GM21529 (cell line): ENCODE data around the gene SPTBN5.

Experiments
- ATAC-seq: cut with Tn5 transposase; IDR thresholded peaks from one replicate; pipeline ENCODE4 v1.9.1; 2021; ENCODE audit not compliant: unreplicated experiment

The SPTBN5 gene

DNA sequence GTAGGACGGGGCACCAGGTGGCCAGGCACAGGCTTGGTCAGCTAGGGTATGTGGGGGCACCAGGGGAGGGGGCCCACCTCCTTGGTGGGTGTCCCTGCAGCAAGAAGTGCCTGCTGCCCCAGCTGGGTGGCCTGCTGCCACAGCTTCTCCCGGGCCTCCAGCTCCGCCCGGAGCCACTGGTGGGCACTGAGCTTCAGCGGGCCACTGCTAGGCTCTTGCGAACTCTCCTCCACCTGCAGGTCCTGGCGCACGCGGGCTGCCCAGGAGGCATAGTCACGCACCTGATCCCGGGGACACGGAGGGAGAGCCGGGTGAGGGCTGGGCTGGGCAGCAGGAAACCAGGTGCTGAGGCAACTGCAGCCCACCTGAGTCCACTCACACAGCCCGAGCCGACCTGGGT is 25.5 kb downstream of the SPTBN5 start:
- no peak for ATAC-seq

DNA sequence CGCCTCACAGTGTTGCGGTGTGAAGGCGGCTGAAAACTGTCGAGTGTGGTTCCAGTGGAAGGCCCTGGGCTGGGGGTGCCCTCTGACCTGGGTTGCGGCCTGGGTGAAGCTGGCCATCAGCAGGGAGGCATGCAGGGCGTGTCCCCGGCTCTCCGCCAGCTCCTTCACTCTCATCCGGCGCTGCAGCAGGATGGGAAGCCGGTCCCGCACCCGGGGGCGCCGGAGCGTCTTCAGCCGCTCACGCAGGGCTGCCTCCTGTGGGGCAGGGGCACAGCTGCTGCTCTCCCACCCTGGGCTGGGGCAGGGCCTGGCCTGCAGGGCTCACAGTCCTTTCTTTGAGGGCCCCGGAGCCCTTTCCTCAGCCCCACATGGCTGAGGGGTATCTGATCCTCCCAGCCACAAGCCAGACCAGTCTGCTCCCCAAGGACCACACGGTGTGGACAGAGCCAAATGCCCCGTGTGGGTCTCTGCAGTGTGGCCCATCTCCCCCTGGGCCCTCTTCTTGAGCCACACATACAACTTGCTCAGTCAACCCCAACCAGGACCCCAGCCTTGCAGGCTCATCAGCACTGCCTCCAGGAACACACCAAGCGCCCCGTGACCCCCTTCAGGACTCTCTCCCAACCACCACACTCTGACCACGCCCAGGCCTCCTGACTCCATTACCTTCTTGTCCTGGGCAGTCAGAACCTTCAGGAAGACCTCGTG is 26.8 kb downstream of the SPTBN5 start:
- ATAC-seq, result no peak

DNA sequence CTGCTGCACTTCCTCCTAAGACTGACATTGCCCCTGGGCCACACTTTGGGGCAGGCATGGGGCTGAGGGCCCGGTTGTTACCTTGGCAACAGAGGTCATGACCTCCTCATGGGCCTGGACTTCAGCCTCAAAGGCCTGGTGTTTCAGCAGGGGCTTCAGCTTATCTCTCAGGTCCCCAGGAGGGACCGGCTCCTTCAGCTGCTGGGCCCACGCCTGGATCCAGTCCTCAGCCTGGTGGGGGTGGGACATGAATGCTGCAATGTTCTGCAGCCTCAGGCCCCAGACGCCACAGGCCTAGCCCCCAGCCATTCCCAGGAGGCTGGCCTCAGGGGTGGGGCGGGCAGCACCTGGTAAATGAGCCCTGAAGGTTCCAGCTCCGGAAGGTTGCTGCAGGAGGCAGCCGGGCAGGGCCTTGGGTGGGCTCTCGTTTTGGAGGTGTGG is 27.6 kb downstream of the SPTBN5 start:
- no peak for ATAC-seq

DNA sequence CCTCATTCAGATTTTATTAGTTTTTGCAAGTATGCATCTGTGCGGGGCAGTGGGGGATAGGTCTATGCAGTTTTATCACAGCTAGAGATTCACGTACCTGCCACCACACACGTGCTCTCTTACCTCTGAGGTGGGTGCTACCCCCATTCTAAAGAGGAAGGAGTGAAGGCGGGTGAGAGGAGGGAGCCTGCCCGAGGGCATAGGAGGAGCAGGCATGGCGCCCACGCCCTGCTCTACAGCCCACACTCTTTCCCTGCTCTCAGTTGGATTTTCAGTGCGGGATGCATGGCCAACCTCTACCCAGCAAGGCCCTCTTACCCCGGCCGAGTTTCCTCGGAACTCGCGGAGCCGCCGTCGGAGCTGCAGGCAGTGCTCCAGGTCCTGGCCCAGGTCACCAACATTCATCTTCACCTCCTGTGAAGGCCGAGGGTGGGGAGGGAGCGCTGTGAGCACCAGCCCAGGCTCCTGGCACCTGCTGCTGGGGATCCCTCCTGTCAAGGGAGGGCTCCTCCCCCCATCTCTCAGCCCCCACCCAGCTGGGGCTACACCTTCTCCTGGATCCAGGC is 28.3 kb downstream of the SPTBN5 start:
- no peak for ATAC-seq

DNA sequence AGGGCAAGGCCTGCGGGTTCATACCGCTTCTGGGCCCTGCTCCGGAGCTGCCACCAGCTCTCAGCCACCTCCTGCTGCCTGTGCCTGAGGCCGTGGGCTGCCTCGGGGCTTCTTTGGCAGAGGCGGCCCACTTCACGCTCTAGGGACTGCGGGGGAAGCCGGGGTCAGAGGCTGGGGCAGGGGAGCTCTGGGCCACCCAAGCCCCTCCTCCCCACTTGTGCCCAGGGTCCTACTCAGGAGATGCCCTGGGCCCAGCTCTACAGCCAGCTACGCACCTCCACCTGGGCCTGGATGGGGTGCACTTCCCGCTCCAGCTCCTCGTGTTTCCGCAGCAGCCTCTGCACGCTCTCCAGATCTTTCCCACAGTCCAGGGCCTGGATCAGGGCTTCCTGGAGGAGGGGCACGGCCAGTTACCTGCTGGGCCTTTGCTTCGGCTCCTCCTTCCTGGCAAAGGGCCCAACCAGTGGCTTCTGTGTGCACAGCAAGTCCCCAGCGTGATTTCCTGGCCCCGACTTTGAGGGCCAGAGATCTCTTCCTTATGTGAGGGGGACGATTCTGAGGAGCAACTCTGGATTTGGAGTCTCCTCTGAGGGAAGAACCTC is 31.2 kb downstream of the SPTBN5 start:
- ATAC-seq, result no peak

DNA sequence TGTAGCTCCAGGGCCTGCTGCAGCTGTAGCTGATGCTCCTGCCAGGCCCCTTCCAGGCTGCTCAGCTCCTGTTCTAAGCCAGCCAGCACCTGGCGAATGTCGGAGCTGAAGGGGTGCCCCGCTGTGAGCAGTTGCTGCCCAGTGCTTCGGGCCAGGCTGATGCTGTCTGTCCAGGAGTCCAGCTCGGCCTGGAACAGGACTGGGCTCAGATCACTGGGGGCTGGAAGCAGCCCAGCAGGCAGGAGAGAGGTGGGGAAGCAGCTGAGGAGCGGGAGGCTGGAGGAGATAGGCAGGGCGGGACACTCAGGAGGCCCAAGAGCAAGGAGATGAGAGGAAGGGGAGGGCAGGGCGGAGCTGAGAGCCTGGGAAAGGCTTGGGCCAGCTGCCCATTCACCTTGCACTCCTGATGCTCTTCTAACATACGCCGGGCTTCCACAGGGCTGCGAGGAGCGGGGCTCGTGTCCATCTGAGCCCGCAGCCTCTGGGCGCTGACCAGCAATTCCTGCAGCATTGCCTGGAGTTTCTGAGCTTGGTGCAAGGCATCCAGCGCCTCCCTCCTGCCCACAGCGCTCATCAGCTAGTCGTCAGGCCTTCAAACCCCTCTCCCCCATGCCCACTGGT is 32.0 kb downstream of the SPTBN5 start:
- ATAC-seq, result no peak

DNA sequence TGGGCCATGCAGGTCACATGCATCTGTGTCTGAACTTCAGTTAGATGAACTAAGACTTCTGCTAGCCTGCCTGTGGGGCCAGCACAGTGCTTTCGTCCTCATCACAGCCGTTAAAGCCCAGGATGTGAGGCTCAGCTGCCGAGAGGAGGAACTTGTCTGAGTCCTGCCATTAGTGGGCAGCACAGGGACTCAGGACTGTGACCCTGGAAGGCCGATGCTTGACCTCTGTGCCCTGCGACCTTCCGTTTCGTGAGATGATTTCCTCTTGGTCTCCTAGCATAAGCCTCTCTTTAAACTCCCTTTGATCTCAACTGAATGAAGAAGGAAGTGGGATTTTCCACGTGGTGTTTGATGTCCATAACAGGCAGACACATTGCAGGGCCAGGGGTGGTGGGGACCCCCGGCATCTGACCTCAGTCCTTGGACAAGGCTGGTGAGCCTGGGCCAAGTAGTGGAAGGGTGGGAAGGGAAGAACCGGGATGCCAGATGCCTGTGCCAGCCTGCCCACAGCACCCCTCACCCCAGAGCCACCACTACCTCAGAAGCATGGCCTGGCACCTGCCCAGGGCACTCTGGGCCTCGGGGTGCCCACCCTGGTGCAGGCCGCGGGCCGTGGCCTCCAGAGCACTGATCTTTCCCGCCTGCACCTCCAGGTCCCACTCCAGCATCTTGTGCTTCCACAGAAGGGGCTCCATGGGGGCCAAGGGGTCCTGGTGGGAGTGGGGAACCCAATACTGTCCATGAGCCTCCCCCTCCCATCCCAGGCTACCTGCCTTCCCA is 33.6 kb downstream of the SPTBN5 start:
- no peak for ATAC-seq

DNA sequence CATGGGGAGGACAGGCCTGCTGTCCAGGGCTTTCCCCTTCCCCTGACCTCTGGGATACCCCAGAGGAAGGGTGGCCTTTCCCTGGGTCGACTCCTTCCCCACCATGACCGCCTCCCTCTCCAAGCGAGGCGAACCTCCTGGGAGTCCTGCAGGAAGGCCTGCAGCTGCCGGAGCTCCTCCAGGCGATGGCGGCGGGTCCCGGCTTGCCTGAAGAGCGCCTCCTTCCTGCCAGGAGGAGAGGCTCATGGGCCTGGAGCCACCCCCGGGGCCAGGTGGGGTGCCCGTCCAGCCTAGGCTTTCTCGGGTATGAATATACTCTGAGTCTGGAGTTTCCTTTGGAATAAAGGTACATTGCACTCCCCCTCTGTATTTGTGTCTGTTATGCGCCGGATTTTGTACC is 35.1 kb downstream of the SPTBN5 start:
- ATAC-seq, result no peak

DNA sequence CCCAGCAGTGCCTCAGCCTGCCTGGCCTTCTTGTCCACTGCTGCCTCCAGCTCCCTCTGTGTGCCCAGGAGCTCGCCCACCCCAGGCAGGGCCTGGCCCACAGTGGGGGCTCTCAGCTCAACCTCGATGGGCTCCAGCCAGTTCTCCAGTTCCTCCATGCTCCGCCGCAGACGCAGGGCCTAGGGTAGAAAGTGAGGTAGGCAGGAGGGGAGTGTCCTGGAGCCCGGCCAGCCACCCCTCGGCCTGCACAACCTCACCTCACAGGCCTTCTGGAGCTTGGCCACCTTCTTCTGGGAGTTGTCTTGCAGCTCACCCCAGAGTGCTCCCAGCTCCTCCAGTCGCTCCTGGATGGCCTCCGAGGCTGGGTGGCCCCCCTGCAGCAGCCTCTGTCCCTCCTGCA is 36.5 kb downstream of the SPTBN5 start:
- ATAC-seq, result no peak

DNA sequence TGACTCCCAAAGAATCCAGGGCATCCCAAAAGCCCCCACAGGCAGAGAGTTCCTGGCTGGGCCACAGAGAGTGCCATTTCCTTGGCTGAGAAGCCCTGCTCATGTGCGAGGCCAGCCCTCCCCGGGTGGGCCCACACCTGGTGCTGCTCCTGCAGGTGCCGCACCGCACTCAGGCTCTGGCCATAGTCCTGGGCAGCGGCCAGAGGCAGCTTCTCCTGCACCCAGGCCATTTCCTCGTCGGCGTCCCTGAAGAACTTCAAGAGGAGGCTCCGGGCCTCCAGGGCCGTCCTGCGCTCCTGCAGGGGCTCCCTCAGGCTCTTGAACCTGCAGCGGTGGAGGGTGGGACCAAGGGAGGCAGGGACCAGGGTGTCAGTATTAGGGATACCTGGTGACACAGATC is 37.1 kb downstream of the SPTBN5 start:
- ATAC-seq, result no peak

DNA sequence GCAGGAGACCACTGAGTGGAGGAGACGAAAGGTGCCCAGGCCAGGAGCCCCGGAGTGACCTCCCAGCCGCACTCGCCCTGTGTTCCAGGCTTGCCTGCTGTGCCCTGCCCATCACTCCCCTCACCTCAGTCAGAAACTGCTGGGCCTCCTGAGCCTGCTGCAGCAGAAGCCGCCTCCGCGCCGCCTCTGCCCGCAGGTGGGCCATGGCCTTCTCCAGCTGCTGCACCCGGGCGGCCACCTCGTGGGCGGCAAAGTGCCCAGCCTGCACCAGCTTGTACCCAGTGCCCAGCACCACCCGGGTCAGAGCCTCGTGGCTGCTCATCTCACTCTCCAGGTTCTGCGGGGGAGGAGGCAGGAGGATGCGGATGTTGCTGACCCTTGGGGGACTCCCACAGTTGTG is 37.6 kb downstream of the SPTBN5 start:
- ATAC-seq, result no peak

DNA sequence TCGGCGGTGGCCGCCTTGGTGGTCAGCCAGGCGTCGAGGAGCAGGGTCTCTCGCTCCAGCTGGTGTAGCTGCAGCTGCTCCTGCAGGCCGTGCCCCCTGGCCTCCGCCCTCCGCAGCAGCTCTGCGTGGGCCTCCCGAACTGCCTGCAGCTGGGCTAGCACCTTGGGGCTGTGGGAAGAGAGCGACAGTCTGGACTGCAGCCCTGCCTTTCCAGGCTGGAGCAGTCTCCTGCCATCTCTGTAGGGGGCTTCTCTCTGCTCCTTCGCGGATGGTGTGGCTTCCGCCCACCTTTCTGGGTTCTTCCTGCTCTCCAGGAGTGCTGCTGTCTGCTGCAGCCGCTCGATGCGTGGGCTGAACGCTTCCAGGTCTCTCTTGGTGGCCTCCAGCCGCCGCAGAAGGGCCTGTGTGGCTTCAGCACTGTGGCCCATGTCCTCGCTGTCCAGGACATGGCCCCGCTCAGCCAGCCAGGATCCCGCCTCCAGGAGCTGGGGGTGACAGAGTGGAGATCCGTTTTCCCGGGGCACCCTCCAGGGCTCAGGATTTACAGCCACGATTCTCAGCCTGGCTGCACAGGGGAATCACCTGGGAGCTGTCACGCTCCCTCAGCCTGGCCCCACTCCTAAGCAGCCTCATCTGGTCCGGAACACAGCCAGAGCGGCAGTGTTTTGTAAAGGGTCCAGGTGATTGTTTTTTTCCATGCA is 38.4 kb downstream of the SPTBN5 start:
- no peak for ATAC-seq

DNA sequence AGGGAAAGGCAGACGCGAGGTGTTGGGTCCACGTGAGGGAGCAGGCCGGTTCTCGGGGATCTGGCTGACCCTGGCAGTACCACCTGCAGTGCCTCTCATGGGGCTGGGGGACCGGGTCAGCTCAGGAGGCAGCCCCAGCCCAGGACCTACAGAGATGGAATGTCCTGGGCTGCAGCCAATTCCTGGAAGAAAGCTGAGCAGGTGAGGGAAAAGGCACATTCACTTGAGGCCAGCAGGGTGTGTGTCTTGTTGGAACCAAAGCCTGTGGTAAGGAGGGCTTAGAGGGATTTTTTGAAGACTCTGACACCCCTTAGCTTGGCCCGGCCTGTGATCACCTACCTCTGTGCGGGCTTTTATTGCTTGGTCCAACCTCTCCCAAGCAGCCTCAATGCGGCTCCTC is 39.4 kb downstream of the SPTBN5 start:
- ATAC-seq, result no peak

DNA sequence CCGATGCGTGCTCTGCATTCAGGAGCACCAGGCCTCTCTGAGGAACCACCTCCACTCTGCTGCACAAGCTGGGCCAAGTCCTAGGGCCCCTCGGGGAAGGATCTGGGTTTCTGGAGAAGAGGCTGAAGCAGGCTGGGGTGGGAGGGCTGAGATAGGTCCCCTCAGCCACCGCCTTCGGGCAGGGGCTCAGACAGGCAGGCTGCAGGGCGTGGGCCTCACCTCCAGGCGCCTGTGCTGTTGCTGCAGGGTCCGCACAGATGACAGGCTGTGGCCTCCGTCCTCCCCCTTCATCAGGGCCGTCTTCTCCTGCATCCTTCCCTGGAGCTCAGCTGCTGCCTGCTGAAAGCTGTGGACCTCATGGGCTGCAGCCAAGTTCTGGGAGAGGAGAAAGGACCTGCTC is 40.0 kb downstream of the SPTBN5 start:
- ATAC-seq, result no peak

DNA sequence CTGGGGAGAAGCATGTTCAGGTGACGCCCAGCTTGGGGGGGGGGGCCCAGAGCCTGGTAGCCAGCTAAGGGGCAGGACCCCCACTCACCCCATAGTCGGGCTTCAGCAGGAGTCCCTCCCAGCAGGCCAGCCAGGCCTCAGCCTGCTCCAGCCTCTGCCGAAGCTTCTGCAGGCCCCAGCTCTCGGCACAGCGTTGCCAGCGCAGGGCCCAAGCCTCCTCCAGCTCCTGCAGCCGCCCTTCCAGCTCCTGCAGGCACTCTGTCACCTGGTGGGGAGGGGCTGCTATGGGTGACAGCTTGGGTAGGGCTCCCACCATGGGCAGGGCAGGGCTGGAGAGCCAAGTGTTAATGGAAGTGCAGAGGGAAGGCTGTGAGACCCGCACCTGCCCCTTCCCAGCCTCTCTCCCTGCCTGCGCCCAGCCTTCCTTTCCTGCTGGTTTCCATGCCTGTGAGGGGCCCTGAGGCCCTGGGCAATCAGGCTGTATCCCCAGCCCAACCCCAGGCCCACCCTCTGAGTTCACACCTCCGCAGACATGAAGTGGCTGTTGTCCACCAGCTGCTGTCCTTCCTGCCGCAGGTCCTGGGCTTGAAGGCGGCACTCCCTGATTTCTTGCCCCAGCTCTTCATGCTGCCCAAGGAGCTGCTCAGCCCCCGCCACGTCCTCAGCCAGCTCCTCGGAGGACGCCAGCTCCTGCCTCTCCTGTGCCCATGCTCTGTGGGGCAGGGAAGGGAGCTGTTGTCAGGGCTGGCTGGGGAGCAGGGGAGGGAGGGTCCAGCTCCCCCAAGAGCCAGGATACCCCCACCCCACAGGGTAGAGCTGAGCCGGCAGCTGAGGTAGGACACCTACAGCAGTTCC is 40.9 kb downstream of the SPTBN5 start:
- no peak for ATAC-seq

DNA sequence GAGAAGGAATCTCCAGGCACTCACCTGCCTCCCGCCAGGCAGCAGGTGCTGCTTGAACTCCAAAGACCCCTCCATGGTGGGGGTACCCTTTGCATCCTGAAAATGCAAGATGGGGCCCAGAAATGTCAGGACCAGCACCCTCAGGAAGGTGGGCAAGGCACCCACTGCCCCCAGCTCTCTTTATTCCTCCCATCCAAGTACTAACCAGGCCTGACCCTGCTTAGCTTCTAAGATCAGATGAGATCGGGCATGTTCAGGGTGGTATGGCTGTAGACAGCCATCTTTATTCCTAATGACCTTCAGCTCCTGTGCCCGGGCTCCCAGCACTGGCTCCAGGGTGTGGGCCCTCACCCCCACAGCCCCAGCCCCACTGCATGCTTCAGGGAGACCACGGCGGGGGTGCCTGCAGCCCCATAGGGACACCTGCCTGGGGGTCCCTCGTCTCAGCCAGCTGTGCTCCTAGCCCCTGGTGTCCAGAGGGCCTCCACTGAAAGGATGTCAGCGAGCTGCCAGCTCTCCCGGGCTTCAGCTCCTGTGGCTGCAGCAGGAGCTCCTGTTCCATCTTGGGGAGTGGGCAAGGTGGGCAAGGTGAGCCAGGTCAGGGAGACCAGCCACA is 42.0 kb downstream of the SPTBN5 start:
- no peak for ATAC-seq

DNA sequence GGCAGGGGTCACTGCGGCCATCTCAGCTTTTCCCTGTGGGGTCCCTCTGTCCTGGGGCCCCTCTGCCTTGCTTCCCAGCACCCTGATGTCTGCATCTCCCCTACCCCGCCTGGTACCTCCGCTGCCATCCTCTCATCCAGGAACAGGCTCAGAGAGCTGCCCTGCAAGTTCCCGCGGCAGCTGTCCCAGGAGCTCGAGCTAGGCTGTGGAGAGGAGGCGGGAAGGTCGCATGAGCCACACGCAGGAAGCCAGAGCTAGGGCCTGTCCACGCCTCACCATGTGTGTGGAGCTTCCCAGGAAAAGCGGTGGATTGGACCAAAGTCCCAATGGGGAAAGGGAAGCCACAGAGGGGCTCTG is 42.7 kb downstream of the SPTBN5 start:
- no peak for ATAC-seq

DNA sequence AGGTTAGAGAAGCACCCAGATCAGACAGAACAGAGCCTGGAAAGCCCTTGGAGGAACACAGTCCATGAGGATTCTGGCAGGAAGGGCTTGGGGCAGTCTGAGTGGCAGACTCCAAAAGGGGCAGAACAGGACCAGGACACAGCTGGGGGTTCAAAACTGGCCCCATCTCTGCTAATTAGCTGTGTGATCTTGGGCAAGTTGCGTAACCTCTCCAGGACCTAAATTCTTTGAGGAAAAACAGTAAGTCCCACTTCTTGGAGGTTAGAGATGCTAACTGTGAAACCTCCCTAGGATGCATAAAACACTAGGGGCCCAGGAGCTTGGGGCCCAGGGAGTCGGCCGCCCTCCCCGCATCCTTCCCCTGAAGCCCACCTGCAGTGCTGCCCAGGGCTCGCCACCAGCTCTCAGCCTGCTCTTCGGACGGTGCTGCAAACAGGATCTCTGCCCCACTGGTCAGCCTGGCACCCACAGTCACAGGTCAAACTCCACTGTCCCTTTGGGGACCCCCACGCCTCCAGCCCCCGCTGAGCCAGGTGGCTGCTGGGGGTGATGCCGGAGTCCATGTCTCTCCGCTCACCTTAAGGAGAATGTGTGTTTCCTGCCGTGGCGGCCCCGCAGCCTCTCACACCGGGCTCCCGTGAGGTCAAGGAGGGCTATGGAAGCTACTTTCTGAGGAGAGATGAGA is 43.2 kb downstream of the SPTBN5 start:
- no peak for ATAC-seq

DNA sequence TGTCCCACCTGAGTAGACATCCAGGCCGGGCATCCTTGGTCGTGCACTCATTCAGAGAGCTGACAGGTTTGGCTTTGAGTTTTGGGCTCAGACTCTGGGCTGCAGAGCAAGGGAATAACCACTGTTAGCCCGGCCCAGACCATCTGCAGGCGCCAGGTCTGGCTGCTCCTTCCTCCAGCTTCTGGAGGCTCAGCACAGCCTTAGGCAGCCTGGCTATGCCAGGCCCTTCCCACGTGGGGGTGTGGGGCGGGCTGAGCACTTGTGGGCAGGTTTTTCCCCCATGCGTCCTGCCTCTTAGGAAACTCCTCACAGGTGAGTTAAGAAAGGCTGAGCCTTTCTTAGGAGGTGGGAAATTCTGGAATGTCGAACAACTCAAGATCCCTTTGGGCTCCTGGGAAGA is 44.0 kb downstream of the SPTBN5 start:
- ATAC-seq, result no peak
